GM12891 (cell line): Measurements from ENCODE around the gene FZR1.

Experiments
- PAX5 ChIP-seq: IDR thresholded peaks from 2 replicates; pipeline ENCODE4 v1.6.1; 2011; ENCODE audit warnings: low read length, moderate library complexity, mild to moderate bottlenecking; ENCODE audit not compliant: insufficient read depth, severe bottlenecking
- POLR2A ChIP-seq: IDR thresholded peaks from 2 replicates; pipeline ENCODE4 v1.6.1; 2011; ENCODE audit warnings: low read depth, low read length, control low read depth
- POLR2AphosphoS5 ChIP-seq: IDR thresholded peaks from 2 replicates; pipeline ENCODE4 v1.6.1; 2011; ENCODE audit warnings: low read depth, low read length, control low read depth
- POU2F2 ChIP-seq: IDR thresholded peaks from 2 replicates; pipeline ENCODE4 v1.6.1; 2011; ENCODE audit warnings: low read depth, mild to moderate bottlenecking, control low read depth, low read length, moderate library complexity
- SPI1 ChIP-seq: IDR thresholded peaks from 2 replicates; pipeline ENCODE4 v1.6.1; 2011; ENCODE audit warnings: low read depth, low read length, control low read depth
- TAF1 ChIP-seq: IDR thresholded peaks from 2 replicates; pipeline ENCODE4 v1.6.1; 2011; ENCODE audit warnings: low read depth, low read length, control low read depth

DNA sequence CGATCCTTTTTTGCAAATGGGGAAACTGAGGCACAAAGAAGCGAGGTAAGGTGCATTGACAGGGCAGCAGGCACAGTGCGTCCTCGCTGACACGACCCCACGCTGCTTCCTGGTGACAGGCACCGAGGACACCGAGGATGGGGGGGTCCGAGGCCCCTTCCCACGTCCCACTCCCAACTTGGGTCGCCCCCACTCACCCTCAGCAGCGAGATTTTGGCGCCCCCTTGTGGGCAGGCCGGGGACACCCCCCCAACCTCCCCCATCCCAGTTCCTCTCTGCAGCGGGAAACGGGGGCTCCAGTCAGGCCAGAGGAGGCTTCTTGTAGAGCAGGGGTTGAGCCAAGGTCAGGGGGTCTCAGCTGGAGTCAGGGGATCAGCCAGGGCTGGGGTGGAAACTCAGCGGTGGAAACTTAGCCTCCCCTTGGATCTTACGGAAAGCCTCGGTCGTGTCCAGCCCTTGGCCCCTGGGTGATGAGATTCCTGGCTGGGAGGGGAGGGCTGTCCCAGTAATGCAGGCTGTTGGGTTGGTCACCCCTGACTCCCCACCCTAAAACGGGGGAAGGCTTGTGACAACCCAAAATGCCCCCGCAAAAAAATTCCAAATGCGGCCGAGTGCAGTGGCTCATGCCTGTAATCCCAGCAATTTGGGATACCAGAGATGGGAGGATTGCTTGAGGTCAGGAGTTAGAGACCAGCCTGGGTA, 34.0 kb upstream of the FZR1 start:
- TF ChIP-seq POLR2A, result no peak
- no peak for TF ChIP-seq POLR2AphosphoS5
- TF ChIP-seq TAF1, result no peak
- peak; percentile 56; the same call in 1 of the 2 replicates for TF ChIP-seq SPI1
- TF ChIP-seq POU2F2, result no peak
- no peak for TF ChIP-seq PAX5
